Activated T-cell treated with anti-CD3 and anti-CD28 coated beads for 48 hours (primary cell): Measurements from ENCODE around the gene KCNJ4.
"Not testable (repeated sequence)": the region's sequence is repeated elsewhere in the genome, so short reads cannot be mapped to it uniquely, and the experiment has no call there.

Experiments
- DNase-seq: peaks from one replicate; pipeline ENCODE4 v3.0.0-alpha.2; 2020; ENCODE audit warnings: low read depth

KCNJ4 gene

GRCh38 chr22:38470179-38470578 lies 15.2 kb upstream of the KCNJ4 start:
- DNase-seq, result not testable (repeated sequence)

- DNase-seq, result no peak
Observed at GRCh38 chr22:38469306-38469781, 14.3 kb upstream of the KCNJ4 start.

- DNase-seq, result no peak
Observed at GRCh38 chr22:38468443-38469305, 13.7 kb upstream of the KCNJ4 start.

GRCh38 chr22:38467904-38468442 lies 13.0 kb upstream of the KCNJ4 start, which contains the start of gene KDELR3:
TSS of gene KDELR3 (plus strand) at chr22:38468096. CDS start at chr22:38468234, 138 bp downstream.
- DNase-seq, result peak; percentile 71

- no peak for DNase-seq
Observed at GRCh38 chr22:38467438-38467903, 12.5 kb upstream of the KCNJ4 start.

- no peak for DNase-seq
Observed at GRCh38 chr22:38465673-38466490, 10.9 kb upstream of the KCNJ4 start.

GRCh38 chr22:38464992-38465672 lies 10.1 kb upstream of the KCNJ4 start:
- DNase-seq, result no peak

GRCh38 chr22:38462960-38463784 lies 8.2 kb upstream of the KCNJ4 start:
- DNase-seq, result no peak

- peak; percentile 68 for DNase-seq
Observed at GRCh38 chr22:38461414-38462081, 6.5 kb upstream of the KCNJ4 start.

- DNase-seq, result no peak
Observed at GRCh38 chr22:38461057-38461413, 6.0 kb upstream of the KCNJ4 start.

- DNase-seq, result no peak
Observed at GRCh38 chr22:38460426-38460840, 5.4 kb upstream of the KCNJ4 start.

GRCh38 chr22:38456841-38457699 lies 2.1 kb upstream of the KCNJ4 start:
- no peak for DNase-seq

- DNase-seq, result no peak
Observed at GRCh38 chr22:38456272-38456835, 1.4 kb upstream of the KCNJ4 start.

GRCh38 chr22:38455530-38456271 lies 702 bp upstream of the KCNJ4 start:
- no peak for DNase-seq

GRCh38 chr22:38454353-38455075 lies 485 bp downstream of the KCNJ4 start:
- no peak for DNase-seq

- DNase-seq, result no peak
Observed at GRCh38 chr22:38453996-38454352, 1.0 kb downstream of the KCNJ4 start.

GRCh38 chr22:38453066-38453672 lies 1.8 kb downstream of the KCNJ4 start:
- DNase-seq, result no peak
